ENCODE data around the gene TMEM258. TPM values are rescaled to one million over a fixed set of nuclear protein-coding genes. Genes with fewer than 3 reads are reported as not detected.

Gene TMEM258
- total RNA-seq, 2 donors from 2014 or later = 145 to 153 TPM

DNA sequence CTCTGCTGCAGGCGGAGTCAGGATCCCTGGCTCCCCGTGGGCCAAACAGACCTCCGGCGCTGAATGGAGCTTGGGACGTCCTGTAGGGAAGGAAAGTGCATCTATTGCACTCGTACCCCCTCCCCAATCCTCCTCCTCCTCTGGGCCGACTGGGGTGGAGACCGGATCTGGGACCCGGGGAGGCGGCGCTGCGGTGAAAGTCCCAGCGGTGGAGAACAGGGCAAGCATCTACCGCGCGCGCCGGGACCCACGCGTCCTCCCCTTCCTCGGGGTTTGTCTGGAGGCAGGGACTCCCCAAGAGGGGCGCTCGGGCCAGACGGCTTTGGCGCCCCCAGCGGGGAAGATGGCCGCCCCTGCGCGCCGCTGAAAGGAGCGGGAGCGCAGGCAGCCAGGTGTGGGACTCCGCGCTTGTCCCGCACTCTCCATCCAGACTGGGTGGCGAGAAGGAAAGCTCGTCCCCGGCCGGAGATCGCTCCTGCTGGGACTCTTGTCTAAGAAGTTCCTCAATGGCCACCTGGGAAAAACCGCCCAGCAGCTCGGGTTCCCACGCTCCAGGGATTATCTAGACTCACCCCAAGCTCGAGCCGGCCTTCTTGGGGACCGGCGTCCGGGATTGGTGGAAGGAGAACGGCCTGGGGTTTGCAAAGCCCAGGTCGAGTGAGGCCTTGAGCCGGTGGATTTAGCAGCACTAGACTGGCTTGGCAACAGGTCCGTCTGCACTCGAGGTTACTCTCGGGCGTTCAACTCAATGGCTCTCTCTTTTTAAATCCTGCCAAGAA is 36.4 kb upstream of the TMEM258 start:
- H3K36me3 Mint-ChIP-seq = peaks cover 5 to 9% of the 10 kb centered on the region in 2 donors
- DNase-seq (ENCODE audit: low spot score in 2 of 2) = peak in 1 of 2 donors; percentile 58
- ATAC-seq = peak; percentile 46 to 58
- H3K9me3 Mint-ChIP-seq = peaks cover 0 to 5% of the 10 kb centered on the region in 2 donors
- peak overlapping the region in 1 of 2 donors; percentile 77 for H3K27ac Mint-ChIP-seq

DNA sequence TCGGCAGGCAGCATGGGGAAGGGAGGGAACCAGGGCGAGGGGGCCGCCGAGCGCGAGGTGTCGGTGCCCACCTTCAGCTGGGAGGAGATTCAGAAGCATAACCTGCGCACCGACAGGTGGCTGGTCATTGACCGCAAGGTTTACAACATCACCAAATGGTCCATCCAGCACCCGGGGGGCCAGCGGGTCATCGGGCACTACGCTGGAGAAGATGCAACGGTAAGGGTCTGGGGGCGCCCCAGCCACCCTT is 35.9 kb upstream of the TMEM258 start:
- peak in 1 of 2 donors; percentile 10 for ATAC-seq
- Mint-ChIP-seq H3K27ac (peak overlapping the region; percentile 19 to 77), H3K9me3 (no peaks in the 10 kb centered on the region), H3K36me3 (peaks cover under 1 to 9% of the 10 kb centered on the region in 2 donors)
- no peak for DNase-seq (ENCODE audit: low spot score in 2 of 2)

DNA sequence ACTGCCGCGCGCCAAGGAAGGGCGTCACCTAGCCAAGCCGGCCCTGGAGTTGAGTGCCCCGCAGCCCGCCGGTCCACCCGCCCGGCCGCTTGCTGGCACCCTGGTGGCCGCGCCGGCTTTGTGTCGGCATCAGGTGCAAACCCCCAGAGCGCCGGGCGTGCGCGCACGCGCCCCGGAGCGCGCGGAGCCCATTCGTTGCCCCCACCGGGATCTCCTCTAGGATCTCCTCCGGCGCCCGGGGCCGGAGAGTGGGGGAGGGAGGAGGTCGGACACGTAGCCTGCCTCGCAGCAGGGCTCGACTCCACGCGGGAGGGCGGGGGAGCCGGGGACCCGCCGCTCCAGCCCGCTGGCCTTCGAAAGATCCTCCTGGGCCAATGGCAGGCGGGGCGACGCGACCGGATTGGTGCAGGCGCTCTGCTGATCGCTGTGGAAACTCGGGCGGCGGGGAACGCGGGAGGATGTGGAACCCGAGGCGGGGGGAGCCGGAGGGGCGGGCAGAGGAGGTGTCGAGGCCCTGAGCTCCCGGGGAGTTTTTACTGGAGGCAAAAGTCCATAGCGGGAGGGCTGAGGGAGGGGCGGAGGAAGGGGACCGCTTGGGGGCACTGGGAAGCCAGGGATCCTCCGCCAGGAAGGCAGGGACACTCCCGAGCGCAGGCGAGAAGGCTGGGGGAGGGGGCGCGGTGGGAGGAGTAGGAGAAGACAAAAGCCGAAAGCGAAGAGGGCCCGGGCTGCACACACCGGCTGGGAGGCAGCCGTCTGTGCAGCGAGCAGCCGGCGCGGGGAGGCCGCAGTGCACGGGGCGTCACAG is 35.4 kb upstream of the TMEM258 start, which contains the start of gene FADS2:
FADS2 (plus strand) TSS at position 730 of the 808 bp plus-strand sequence. CDS start 91 bp downstream, outside the sequence.
- peak within 1 kb of the TSS; percentile 50 to 77 for H3K27ac Mint-ChIP-seq
- ATAC-seq = peak; percentile 89 to 91
- no peaks in the 10 kb centered on the region for H3K9me3 Mint-ChIP-seq
- H3K36me3 Mint-ChIP-seq = peaks cover 0 to 9% of the 10 kb centered on the region in 2 donors
- peak; percentile 77 to 90 for DNase-seq (ENCODE audit: low spot score in 2 of 2)

DNA sequence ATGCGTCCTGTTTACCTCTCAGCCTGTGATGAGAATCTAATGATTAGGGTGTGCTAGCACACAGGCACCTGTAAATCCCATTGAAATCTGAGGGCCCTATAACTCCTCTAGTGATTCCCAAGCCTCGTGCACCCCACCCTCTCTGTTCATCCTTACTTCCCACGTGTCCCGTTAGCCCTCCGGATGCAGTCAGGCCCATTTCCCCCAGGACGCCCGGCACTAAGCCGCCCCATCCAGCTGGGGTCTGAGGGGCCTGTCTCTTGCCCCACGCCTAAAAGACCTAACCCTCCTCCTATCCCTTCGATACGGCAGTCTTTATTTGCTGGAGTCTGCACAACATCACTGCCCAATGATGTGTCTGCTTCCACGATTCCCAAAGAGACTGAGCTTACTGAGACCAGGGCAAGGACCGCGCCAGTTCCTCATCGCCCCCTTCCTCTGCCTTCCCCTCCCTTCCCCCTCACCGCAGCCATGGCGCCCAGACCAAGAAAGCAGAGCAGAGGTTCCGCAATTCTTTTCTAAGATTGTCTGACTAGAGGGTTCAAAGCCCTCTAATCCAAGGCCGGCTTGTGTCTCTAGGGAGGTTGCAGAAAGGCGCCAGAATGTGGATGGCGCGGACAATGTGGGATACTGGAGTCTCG is 34.7 kb upstream of the TMEM258 start:
- H3K27ac Mint-ChIP-seq = peak overlapping the region; percentile 4 to 77
- peaks cover 0 to 9% of the 10 kb centered on the region in 2 donors for H3K36me3 Mint-ChIP-seq
- no peaks in the 10 kb centered on the region for H3K9me3 Mint-ChIP-seq
- ATAC-seq (no peak), DNase-seq (ENCODE audit: low spot score in 2 of 2) (no peak)

DNA sequence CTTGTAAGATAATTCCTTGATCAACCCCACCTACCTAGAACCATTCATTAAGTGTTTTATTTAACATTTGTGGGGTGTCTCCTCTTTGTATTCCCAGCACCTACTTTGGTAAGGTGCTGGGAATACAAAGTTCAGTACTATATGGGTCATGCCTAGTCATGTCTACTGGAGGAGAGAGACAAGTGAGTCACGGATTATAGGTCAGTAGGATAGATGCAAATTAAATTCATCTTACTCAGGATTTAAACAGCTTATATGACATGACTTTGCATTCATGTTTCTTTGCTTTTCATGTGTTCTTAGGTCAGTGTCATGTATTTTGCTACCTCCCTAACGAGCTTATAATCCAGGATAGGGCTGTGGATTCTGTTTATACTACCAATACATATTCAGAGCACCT is 27.8 kb upstream of the TMEM258 start:
- Mint-ChIP-seq H3K36me3 (peaks cover 7 to 11% of the 10 kb centered on the region in 2 donors), H3K9me3 (no peaks in the 10 kb centered on the region), H3K27ac (no peak overlapping the region)
- ATAC-seq (no peak), DNase-seq (ENCODE audit: low spot score in 2 of 2) (no peak)

DNA sequence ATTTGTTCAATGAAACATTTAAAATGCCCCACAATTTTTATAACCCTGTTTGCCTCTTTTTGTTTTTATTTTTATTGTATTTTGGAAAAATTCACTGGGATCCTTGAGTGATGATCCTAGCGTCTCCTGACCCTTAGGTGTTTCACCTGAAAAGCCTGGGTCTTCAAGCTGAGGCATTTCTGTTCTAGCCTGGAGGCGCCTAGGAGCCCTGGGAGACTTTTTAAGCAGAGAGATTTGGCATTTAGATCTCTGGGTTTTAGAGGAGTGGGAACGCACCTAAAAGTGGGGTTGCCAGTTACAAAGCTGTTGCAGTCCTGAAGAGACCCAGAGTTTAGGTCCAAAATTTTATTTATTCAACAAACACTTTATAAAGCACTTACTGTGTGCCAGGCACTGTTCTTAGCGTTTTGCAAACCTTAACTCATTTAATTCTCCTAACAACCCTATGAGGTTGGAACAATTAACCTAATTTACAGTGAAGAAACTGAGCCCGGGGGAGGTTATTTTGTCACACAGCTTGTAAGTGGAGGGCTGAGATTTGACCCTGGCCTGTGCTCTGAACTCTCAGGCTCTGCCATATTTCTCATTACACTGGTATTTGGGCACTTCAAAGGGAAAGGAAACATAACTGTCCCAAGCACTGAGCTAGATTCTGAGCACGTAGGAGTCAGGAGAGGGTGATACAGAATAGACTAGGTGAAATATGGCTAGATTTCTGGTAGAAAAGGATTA is 25.2 kb upstream of the TMEM258 start:
- Mint-ChIP-seq H3K9me3 (no peaks in the 10 kb centered on the region), H3K27ac (no peak overlapping the region), H3K36me3 (peaks cover 16 to 19% of the 10 kb centered on the region in 2 donors)
- DNase-seq (ENCODE audit: low spot score in 2 of 2) (no peak), ATAC-seq (no peak)

DNA sequence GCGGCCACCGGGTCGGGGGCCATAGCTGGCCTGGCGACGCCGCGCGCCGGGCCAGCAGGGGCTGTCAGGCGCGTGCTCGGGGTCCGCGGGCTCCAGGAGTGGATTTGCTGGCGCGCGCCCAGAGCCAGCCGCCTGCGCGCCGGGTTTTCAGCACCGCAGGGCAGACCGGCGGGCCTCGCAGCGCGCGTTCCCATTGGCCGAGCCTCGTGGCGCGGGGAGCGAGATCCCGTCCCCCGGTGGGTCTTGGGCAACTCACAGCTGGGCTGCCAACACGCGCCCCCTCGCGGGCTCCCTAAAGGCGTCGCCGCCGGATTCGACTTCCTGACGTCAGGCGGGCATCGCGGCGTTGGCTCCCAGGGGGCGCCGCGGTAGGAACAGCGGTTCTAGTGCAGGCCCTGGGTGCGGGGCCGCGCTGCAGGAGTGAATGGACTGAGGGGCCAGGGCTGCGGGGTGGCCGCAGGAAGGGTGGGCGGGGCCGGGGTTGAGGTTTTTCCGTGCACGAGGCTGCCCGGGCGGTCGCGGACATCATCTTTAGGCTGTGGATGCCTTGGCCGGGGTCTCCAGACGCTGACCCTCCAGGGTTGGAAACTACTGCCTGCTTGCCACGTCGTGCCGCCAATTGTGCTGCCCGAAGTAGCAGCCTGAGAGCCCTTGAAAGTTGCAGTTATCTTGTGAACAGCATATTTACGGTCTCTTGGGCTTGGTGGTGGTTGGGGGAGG is 24.5 kb upstream of the TMEM258 start, which contains the start of gene FADS1:
FADS1 (minus strand) TSS at position 268 of the 720 bp plus-strand sequence; CDS start at position 194, 74 bp downstream.
- peaks cover 21 to 26% of the 10 kb centered on the region in 2 donors for H3K36me3 Mint-ChIP-seq

DNA sequence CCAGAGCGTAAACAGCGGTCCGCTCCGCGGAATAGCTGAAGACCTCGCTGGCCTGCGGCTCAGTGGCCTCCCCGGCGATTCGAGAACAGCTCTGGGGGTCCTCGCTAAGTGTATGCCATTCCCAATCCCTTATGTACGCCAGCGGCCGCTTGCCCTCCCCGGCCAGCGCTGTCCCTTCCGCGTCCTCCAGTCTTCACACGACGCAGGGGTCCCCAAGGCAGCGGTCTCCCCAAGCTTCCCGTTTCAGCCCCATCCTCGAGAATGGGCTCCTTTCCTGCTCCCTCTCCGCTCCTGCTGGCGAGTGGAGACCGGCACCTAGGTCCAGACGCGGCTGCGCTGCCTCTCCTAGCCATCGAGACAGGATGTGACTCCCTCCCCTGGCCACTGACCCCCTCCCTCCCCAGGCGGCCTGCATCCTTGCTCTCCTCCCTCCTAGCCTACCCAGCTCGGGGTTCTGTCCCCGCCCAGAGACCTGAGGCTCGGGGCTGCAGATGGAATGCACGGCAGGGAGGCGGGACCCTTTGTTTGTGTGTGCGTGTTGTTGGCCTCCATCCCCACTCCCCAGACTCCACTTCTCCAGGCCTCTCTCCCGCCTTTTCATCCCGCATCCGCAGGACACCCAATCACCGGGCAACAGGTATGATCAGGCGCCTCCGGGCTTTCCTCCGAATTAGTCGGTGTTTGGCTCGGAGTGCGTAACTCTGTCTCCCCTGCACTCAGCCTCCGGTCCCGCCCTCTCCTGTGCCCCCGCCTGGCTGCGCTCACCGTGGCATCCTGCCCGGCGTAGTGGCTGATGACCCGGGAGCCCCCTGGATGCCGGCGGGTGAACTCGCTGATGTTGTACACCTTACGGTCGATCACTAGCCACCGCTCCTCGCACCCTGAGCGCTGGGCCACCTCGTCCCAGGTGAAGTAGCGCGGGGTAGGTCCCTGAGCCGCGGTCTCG is 23.7 kb upstream of the TMEM258 start:
- H3K9me3 Mint-ChIP-seq = no peaks in the 10 kb centered on the region
- peak; percentile 65 for DNase-seq (ENCODE audit: low spot score in 2 of 2)
- peak; percentile 50 to 67 for ATAC-seq
- peaks cover 23 to 29% of the 10 kb centered on the region in 2 donors for H3K36me3 Mint-ChIP-seq
- peak overlapping the region; percentile 82 to 91 for H3K27ac Mint-ChIP-seq

More for the DNA sequence above, 24.5 kb upstream of the TMEM258 start, which contains the start of gene FADS1:
- H3K9me3 Mint-ChIP-seq = no peaks in the 10 kb centered on the region
- H3K27ac Mint-ChIP-seq = peak within 1 kb of the TSS; percentile 82 to 91
- ATAC-seq (peak; percentile 66 to 81), DNase-seq (ENCODE audit: low spot score in 2 of 2) (peak; percentile 85)

DNA sequence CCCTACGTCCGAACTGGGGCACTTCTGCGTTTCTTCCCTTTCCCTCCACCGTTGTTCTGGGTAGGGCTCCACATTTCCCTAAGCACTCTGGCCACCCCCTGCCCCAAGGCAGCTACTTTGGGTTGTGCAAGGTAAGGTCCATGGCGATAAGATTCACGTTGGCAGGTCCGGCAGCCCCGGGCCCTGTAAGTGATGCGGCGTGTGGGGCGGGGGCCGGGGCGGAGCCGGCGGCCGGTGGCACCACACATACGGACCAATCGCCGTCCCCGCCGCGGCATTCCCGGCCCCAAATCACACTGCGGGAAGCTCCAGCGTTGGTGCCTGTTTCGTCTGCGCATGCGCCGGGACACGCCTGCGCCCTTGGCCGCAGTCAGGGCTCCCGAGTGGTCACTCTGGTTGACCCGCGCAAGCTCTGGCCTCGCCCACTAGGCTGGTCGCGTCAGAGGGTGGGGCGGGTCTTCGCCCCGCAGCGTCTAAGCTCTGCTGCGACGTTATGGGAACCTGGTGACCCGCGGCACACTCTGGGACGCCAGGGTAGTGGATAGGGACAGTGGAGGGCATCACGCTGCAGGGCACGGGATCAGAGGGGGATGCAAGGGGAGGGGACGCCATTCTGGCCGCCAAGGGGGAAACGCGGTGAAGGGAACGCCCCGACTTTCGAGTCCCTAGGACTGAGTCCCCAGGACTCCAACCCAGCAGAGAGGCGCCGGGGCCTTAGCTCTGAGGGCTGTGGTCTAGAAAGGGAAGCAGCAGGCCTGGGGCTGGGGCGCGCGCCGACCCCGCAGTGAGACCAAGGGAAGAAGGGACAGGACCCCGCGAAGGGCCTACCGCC is 22.8 kb upstream of the TMEM258 start:
- DNase-seq (ENCODE audit: low spot score in 2 of 2) (peak; percentile 65 to 91), ATAC-seq (peak; percentile 66 to 74)
- peaks cover 23 to 29% of the 10 kb centered on the region in 2 donors for H3K36me3 Mint-ChIP-seq
- no peaks in the 10 kb centered on the region for H3K9me3 Mint-ChIP-seq
- H3K27ac Mint-ChIP-seq = peak overlapping the region; percentile 79 to 91

DNA sequence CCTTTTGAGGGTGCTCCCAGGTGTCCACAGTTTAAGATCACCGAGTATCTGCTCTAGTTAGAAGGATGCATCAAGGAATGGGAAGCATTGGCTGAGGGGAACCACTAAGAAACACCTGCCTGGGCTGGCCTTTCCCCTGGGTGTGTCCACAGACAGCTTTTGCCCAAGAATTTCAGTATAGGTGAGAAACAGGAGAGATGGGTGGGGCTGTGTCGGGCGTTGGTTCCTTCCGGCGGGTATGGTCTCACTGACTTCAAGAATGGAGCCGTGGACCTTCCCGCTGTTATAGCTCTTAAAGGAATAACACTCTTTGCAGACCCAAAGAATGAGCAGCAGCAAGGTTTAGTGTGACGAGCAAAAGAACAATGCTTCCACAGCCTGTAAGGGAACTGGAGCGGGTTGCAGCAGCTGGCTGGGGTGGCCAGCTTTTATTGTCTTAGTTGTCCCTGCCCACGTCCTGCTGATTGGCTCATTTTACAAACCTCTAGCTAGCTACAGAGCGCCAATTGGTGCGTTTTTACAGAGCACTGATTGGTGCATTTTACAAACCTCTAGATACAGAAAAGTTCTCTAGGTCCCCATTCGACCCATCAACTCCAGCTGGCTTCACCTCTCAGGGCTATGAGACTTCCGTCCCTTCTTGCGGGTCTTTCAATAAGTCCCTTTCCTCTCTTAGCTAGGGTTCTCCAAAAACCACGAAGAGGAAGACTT is 22.0 kb upstream of the TMEM258 start:
- DNase-seq (ENCODE audit: low spot score in 2 of 2) = peak in 1 of 2 donors; percentile 13
- ATAC-seq = no peak
- H3K27ac Mint-ChIP-seq = peak overlapping the region; percentile 79 to 91
- no peaks in the 10 kb centered on the region for H3K9me3 Mint-ChIP-seq
- peaks cover 23 to 29% of the 10 kb centered on the region in 2 donors for H3K36me3 Mint-ChIP-seq

DNA sequence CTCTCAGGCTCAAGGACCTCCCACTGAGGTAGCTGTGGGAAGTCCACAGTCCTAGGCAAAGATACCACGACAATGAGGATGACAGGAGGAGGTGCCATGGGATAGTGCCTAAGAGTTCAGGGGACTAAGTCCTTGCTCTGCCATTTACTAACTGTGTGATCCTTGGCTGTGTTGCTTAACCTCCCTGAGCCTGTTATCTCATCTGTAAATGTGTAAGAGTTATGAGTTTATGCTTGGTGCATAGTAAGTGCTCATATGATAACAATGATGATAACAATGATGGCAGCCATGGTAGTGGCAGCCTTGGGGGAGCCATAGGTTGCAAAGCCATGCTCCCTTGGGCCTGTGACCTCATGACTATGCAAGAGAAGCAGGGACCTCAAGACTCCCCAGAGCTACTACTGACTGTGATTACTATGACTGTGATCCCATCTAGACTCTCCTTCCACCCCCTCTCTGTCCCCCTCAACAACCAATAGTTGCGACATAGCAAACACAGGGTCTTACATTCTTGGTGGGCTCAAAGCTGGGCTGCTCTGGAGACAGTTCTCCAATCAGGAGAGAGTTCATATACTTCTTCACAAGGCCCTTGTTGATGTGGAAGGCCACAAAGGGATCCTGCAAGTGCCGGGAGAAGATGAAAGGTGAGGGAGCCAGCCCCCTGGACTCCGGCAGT is 20.5 kb upstream of the TMEM258 start:
- H3K36me3 Mint-ChIP-seq = peaks cover 23 to 29% of the 10 kb centered on the region in 2 donors
- H3K27ac Mint-ChIP-seq = no peak overlapping the region
- no peak for ATAC-seq
- H3K9me3 Mint-ChIP-seq = no peaks in the 10 kb centered on the region
- no peak for DNase-seq (ENCODE audit: low spot score in 2 of 2)

DNA sequence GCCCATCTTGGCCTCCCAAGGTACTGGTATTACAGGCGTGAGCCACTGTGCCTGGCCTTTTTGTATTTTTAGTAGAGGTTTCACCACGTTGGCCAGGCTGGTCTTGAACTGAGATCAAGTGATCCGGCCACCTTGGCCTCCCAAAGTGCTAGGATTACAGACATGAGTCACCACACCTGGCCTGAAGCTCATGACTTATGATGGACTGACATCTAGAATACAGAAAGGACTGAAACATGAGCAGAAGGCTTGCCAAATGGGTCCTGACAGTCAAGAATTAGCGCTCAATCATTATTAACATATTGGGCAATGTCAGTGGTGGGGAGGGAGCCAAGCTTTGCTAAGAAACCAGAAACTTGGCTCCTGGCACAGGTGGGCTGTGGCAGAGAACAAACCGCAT is 19.4 kb upstream of the TMEM258 start:
- no peaks in the 10 kb centered on the region for H3K9me3 Mint-ChIP-seq
- ATAC-seq (no peak), DNase-seq (ENCODE audit: low spot score in 2 of 2) (no peak)
- H3K36me3 Mint-ChIP-seq = peaks cover 23 to 29% of the 10 kb centered on the region in 2 donors
- no peak overlapping the region for H3K27ac Mint-ChIP-seq

DNA sequence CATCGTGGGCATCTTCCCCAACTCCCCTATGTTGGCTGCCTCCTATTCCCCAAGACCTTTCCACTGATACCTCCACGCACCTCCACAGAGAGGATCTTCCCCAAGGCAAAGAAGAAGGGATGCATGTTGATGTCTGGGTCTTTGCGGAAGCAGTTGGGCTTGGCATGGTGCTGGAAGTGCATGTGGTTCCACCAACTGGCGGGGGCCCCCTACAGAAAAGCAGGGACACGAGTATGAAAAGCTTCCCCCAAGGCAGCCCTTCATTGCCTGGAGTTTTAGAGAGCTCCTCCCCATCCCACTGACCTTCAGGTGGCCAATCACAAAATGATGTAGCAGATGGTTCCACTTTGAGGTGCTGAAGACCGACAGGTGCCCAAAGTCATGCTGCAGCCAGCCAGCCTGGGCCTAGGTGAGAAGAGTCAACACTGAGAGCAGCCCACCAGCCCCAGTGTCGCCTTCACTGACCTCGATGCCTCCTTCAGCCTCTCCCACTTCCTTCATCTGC is 18.3 kb upstream of the TMEM258 start:
- Mint-ChIP-seq H3K36me3 (peaks cover 18 to 24% of the 10 kb centered on the region in 2 donors), H3K27ac (no peak overlapping the region), H3K9me3 (no peaks in the 10 kb centered on the region)
- DNase-seq (ENCODE audit: low spot score in 2 of 2) (no peak), ATAC-seq (no peak)

Data from activated naive CD4-positive, alpha-beta T cell treated with anti-CD3 and anti-CD28 coated beads, Interleukin-2, amount 50 U/mL, for 72 hours (primary cell).